KMS-11 (cell line): ENCODE data around the gene PLXNA4.

Experiments
- H2AFZ ChIP-seq: fragments of 200-600 bp; sonication (generic); 2 replicates; pipeline ENCODE4 v1.6.1; 2016; ENCODE audit warnings: antibody characterized with exemption, mixed run types, low read depth
- H3K27ac ChIP-seq: fragments of 200-600 bp; sonication (generic); 2 replicates; pipeline ENCODE4 v1.6.1; 2016; ENCODE audit warnings: mild to moderate bottlenecking, mixed run types
- H3K27me3 ChIP-seq: fragments of 200-600 bp; sonication (generic); 2 replicates; pipeline ENCODE4 v1.6.1; 2017; ENCODE audit warnings: mild to moderate bottlenecking, low read depth, mixed run types, moderate library complexity; ENCODE audit not compliant: insufficient read depth
- H3K36me3 ChIP-seq: fragments of 200-600 bp; sonication (generic); 2 replicates; pipeline ENCODE4 v1.6.1; 2017; ENCODE audit warnings: mild to moderate bottlenecking, mixed run types; ENCODE audit not compliant: insufficient read depth
- H3K4me1 ChIP-seq: fragments of 200-600 bp; sonication (generic); 2 replicates; pipeline ENCODE4 v1.6.1; 2016; ENCODE audit warnings: mild to moderate bottlenecking, low read depth, mixed run types; ENCODE audit not compliant: poor library complexity, severe bottlenecking
- H3K4me2 ChIP-seq: fragments of 200-600 bp; sonication (generic); 2 replicates; pipeline ENCODE4 v1.7.0; 2016; ENCODE audit warnings: mild to moderate bottlenecking, mixed run types
- H3K4me3 ChIP-seq: fragments of 200-600 bp; sonication (generic); IDR thresholded peaks from 2 replicates; pipeline ENCODE4 v1.6.1; 2017; ENCODE audit warnings: low read depth, low read length, mixed read lengths; ENCODE audit not compliant: insufficient read depth
- H3K79me2 ChIP-seq: fragments of 200-600 bp; sonication (generic); 2 replicates; pipeline ENCODE4 v1.6.1; 2016; ENCODE audit warnings: low read depth, mixed run types; ENCODE audit not compliant: insufficient read depth
- H3K9ac ChIP-seq: fragments of 200-600 bp; sonication (generic); 2 replicates; pipeline ENCODE4 v1.6.1; 2016; ENCODE audit warnings: mild to moderate bottlenecking, mixed run types
- H4K20me1 ChIP-seq: fragments of 200-600 bp; sonication (generic); 2 replicates; pipeline ENCODE4 v1.6.1; 2016; ENCODE audit warnings: mild to moderate bottlenecking, mixed run types; ENCODE audit not compliant: insufficient read depth
- CTCF ChIP-seq: fragments of 200-600 bp; sonication (generic); conservative IDR thresholded peaks from 2 replicates; pipeline ENCODE4 v1.6.1; 2017; ENCODE audit warnings: low read depth, mild to moderate bottlenecking, antibody characterized with exemption, low read length, moderate library complexity, mixed read lengths

The PLXNA4 gene

GRCh38 chr7:132351954-132352499 lies 224.2 kb downstream of the PLXNA4 start:
- H3K27ac ChIP-seq: no peak overlapping the region
- no peak overlapping the region for H3K4me3 ChIP-seq
- H4K20me1 ChIP-seq: no peaks in the 10 kb centered on the region
- no peaks in the 10 kb centered on the region for H3K79me2 ChIP-seq
- no peak overlapping the region for H3K9ac ChIP-seq
- no peaks in the 10 kb centered on the region for H3K4me1 ChIP-seq
- no peak overlapping the region for H3K4me2 ChIP-seq
- H3K36me3 ChIP-seq: no peaks in the 10 kb centered on the region
- no peaks in the 10 kb centered on the region for H3K27me3 ChIP-seq
- no peak for TF ChIP-seq CTCF
- H2AFZ ChIP-seq: no peak overlapping the region

GRCh38 chr7:132350741-132351140 lies 225.5 kb downstream of the PLXNA4 start:
- Histone ChIP-seq H2AFZ (no peak overlapping the region), H3K4me3 (no peak overlapping the region), H3K36me3 (no peaks in the 10 kb centered on the region), H3K9ac (no peak overlapping the region), H3K4me2 (no peak overlapping the region), H4K20me1 (no peaks in the 10 kb centered on the region), H3K27ac (no peak overlapping the region), H3K4me1 (no peaks in the 10 kb centered on the region), H3K79me2 (no peaks in the 10 kb centered on the region), H3K27me3 (no peaks in the 10 kb centered on the region)
- no peak for TF ChIP-seq CTCF

GRCh38 chr7:132349075-132349474 lies 227.2 kb downstream of the PLXNA4 start:
- Histone ChIP-seq H3K4me1 (no peaks in the 10 kb centered on the region), H3K27me3 (no peaks in the 10 kb centered on the region), H3K4me2 (no peak overlapping the region), H2AFZ (no peak overlapping the region), H4K20me1 (no peaks in the 10 kb centered on the region), H3K79me2 (no peaks in the 10 kb centered on the region), H3K27ac (no peak overlapping the region), H3K9ac (no peak overlapping the region), H3K4me3 (no peak overlapping the region), H3K36me3 (no peaks in the 10 kb centered on the region)
- no peak for TF ChIP-seq CTCF

DNA sequence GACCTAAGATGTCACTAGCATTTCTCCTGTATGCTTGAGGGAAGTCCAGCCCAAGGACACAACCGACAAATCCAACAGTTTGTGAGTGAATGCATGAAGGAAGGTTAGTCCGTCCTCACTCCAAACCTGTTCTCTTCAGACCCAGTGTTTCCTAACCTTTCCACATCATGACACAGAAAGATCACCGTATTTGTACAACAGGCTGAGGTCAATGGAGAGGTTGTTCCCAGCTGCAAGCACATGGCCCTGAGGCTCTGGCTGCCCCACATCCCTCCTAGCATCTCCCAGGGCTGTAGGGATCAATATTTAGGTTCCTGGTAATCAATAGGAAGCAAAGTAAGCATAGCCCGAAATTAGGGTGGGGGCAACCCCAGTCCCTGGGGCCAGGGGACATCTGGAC lies 227.9 kb downstream of the PLXNA4 start:
- Histone ChIP-seq H3K36me3 (no peaks in the 10 kb centered on the region), H3K27ac (no peak overlapping the region), H3K4me2 (no peak overlapping the region), H2AFZ (no peak overlapping the region), H3K27me3 (no peaks in the 10 kb centered on the region), H3K4me1 (no peaks in the 10 kb centered on the region), H3K4me3 (no peak overlapping the region), H3K79me2 (no peaks in the 10 kb centered on the region), H4K20me1 (no peaks in the 10 kb centered on the region), H3K9ac (no peak overlapping the region)
- no peak for TF ChIP-seq CTCF
